Activated CD4-positive, alpha-beta T cell treated with anti-CD3 and anti-CD28 coated beads, Interleukin-2, amount 50 U/mL, for 16 hours (primary cell): Measurements from ENCODE around the gene USP14.

ENCODE experiments used
- DNase-seq: peaks from one replicate; pipeline ENCODE4 v3.0.0-alpha.2; 2020

The USP14 gene

DNA sequence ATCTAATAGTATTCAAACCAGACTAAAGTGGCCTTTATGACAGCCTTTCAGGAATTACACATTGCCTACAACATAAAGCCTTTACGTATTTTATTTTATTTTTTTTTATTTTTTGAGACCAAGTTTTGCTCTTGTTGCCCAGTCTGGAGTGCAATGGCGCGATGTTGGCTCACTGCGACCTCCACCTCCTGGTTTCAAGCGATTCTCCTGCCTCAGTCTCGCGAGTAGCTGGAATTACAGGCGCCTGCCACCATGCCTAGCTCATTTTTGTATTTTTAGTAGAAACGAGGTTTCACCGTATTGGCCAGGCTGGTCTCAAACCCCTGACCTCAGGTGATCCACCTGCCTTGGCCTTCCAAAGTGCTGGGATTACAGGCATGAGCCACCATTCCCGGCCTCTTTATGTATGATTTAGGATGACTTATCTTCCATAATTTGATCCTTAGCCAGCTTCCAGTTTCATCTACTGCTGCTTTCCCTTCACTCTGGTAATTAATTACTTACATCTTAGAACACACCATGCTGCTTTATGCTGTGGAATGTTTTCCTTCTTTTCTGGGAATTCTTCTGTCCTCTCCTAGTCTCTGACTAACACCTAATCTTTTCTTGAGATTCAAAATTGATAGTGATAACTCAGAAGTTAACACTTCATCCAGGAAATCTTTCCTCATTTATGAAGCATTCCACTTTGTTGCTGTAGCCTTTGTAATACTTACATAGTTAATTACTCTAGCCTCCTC, 2.6 kb downstream of the USP14 start:
- no peak for DNase-seq

DNA sequence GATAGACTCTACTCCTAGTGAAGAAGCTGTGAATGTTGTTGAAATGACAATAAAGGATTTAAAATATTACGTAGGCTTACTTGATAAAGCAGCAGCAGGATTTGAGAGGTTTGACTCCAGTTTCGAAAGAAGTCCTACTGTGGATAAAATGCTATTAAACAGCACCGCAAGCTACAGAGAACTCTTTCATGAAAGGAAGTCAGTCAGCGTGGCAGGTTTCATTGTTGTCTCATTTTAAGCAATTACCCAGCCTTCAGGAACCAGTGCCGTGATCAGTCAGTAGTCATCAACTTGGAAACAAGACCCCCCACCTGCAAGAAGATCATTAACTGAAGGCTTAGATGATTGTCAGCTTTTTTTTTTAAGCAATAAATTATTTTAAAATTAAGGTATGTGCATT, 14.0 kb downstream of the USP14 start:
- no peak for DNase-seq

DNA sequence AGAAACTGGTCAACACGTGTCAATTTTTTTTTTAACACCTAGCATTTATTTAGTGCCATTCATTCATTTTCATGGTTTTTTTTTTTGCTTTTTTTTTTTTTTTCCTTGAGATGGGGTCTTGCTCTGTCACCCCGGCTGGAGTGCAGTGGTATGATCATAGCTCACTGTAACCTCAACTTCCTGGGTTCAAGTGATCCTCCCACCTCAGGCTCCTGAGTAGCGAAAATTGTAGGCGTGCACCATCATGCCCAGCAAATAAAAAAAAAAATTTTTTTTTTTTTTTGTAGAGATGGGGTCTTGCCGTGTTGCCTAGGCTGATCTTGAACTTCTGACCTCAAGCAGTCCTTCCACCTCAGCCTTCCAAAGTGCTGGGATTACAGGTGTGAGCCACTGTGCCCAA, 21.1 kb downstream of the USP14 start:
- DNase-seq: no peak

DNA sequence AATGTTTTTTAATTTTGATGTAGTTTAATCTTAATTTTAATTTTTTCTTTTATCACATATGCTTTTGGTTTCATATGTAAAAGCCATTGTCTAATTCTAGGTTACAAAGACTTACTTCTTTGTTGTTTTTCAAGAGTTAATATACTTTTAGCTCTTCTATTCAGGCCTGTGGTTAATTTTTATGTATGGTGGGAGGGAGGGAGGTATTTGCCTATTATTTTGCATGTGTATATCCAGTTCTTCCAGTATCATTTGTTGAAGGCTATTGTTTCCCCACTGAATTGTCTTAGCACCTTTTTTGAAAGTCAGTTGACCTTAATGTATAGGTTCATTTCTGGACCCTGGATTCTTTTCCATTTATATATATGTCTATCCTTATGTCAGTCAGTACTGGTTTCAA, 23.4 kb downstream of the USP14 start:
- no peak for DNase-seq

DNA sequence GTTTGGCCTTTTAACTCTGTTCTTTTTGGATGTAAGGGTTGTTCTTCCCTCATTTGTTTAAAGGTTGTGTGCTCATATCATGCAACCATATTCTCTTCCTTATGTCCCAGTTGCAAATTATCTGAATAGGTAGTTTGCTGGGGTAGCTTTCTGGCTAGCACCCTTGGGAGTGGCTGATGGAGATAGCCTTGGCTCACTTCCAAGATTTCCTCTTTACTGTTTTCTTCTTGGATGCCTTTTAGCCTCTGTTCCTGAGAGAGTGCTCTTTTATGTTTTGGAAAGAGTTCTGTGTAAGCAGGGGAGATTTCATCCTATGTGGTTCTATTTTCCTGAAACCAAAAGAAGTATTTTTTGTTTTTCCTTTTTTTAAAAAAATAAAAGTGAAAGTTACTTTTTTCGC, 25.4 kb downstream of the USP14 start:
- no peak for DNase-seq

DNA sequence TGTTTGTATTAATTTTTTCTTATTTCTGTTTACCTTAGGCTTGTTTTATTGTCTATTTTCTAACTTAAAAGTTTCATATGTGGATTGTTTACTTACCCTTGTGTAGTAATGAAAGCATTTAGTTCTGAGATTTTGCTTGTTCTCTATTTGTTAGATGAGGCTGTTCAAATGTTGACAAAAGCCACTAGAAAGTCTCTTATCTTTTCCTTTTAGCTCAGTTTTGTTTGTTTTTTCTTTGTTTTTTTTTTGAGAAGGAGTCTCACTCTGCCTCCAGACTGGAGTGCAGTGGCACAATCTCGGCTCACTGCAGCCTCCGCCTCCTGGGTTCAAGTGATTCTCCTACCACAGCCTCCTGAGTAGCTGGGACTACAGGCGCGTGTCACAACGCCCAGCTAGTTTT, 30.9 kb downstream of the USP14 start:
- no peak for DNase-seq

DNA sequence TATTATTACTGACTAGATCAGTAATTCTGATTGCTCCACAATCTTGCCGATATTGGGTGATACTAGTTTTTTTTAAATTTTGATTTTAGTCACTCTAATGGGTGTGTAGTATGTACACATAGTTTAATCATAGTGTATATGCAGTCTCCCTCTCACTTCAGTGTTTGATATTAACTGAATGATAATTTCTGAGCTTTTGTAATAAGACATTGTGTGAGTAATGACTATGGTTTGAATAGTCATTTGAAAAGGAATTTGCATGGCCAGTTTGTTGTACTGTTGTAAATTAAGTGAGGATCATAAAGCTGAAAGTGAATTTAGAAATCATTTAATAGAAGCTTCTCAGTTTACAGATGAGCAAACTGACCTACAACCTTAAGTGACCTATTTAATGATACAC, 33.4 kb downstream of the USP14 start:
- no peak for DNase-seq

DNA sequence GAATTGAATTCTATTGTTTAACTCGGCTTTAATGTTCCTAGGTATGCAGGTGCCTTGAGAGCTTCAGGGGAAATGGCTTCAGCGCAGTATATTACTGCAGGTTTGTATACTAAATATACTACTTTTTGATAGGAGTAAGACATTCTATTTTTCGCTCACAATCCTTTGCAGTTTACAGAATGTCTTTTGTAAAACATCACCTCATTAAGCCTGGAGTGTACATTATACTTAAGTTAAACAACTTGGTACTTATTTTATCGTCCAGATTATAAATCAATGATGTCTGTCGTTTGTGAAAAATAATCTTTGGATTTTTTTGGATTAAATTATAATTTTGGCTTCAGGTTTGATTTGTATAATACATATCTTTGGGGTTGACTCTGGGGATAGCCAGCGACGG, 34.4 kb downstream of the USP14 start:
- no peak for DNase-seq

DNA sequence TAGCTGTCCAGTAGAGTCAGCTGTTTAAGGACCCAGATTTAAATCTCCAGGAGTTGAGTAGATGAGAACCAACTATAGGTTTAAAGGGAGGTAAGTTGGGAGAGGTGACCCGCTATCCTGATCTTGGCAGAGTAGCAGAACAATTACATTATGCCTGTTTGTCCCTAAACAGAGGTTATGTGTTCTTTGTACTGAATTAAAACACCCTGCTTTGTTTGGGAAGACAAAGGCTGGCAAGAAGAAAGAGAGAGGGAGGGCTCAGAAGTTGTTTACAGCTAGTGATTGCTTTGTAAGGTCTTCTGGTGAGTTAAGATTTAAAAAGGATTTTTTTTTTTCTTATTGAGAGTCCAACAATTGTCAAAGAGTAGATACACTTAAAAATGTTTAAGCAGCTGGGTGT, 37.3 kb downstream of the USP14 start:
- DNase-seq: no peak

DNA sequence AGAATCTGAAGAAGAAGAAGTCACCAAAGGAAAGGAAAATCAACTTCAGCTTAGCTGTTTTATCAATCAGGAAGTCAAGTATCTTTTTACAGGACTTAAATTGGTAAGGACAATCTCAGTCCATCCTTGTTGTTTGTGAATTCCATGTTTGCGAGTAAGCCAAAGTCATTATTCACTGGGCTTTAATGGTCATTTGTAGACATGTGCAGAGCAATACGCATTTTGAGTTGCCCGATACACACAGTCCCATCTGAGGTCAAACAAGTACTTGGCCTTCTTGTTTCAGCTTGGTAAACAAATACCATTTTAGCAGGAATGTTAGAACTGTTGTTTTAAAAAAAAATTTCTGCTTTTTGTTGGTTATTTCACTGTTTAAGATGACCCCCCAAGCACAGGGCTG, 40.9 kb downstream of the USP14 start:
- no peak for DNase-seq

DNA sequence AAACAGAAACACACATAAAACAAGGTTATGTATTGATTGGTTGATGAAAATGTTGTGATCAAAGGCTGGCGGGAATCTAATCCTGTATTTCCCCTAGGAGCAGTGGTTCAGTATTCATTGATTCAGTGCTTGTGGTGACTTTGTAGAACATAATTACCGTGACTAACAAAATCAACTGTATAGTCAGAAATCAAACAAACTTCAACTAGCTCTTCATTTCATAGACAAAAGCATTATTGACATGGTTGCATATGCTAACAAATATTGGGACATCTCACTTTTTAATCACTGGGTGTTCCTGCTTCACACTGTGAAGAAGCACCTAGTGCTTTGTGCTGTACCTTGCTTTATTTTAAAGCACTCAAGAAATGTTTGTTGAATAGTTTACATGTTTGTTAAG, 41.4 kb downstream of the USP14 start:
- DNase-seq: no peak

DNA sequence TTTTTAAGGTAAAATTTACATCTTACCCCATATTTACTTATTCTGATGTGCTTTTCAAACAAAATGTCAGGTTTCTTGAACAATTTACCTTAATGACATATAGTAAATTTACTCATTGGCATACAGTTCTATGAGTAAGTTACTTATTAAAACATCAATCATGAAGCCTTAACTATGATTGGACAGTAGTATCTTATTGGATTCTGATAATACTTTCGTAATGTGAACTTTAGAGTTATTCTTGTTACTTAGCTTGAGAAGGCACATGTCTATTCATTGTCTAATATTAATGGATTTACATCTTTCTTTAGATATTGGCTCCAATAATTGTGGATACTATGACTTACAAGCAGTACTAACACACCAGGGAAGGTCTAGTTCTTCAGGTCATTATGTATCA, 51.7 kb downstream of the USP14 start:
- DNase-seq: no peak

DNA sequence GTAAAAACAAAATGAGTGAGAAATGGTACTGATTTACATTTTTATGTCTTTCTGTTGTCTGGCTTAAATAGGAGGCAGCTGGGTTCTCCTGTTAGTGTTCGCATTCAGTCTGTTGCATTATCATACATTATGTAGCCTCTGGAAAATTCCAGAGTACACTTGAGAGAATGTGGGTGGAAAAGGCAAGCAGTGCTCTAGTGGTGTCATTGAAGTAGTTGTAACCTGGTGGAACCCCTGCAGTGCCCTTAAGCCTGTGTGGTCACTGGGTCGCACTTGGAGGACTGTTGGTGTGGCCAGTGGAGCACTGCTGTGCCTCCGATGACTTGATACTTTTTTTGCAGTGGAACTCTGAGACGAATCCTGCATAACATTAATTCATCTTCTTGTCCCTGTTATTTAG, 52.4 kb downstream of the USP14 start:
- DNase-seq: no peak

DNA sequence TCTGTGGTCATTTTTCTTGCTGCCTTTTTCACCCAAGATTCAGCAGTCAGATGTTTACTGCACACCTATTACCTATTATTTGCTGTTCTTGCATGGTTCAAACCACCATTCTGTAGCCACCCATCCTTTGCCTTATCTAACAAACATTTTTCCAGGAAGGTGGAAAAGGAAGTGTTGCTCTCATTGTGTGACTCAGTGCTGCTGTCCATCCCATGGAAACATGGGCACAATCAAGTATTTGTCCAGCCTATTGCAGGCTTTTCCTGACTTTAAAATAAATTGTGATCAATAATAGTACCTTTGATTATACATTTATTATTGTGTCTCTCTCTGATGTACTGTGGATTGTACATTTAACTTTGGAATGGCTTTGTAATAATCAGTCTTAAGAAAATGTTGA, 53.2 kb downstream of the USP14 start:
- DNase-seq: no peak

DNA sequence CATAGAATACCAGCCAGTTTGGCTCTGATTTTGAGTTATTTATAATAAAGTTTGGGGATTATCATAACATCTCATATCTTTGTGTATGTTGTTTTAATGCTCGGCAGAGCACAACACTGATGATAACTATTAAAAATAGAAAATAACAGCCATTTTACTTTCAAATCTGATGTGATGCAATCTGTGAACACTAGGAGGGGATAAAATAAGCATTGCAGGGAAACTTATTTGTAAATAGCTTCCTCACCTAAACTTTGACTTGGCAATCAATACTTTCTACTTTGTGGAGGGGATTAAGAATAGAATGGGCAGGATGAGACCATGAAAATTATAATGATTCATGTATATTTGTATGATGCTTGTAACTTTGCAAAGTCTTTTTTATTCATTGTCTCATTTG, 54.4 kb downstream of the USP14 start:
- no peak for DNase-seq

DNA sequence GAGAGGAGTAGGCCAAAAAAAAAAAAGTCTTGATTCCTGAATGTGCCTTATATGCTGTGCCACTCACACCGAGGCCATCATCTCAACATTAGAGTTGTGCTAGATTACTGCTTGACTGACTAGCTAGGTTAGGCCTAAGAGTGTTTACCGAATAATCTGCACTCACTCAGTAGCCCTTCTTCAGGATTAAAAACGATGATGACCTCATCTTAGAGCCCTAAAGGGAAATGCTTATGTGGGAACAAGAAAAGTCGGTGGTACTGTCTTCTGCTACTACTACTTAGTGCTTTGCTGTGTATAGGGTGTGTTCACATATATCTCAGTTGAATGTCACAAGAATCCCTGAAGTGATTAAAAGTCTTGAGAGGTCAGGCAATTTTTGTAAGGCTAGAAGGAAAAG, 55.1 kb downstream of the USP14 start:
- no peak for DNase-seq

DNA sequence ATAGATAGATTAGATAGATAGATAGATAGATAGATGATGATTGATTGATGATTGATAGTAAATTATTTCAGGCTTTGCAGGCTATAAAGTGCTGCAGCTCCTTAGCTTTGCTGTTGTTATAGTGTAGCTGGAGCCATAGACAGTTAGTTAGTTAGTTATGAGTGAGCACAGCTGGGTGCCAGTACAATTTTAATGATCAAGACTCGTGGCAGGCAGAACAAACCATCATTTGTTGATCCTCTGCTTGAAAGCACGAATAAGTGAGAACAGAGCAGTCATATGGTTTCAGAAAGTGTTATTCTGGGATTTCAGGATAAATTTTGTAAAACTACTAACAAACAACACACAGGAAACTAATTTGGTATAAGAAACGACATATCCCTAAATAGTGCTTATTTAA, 55.6 kb downstream of the USP14 start:
- no peak for DNase-seq

DNA sequence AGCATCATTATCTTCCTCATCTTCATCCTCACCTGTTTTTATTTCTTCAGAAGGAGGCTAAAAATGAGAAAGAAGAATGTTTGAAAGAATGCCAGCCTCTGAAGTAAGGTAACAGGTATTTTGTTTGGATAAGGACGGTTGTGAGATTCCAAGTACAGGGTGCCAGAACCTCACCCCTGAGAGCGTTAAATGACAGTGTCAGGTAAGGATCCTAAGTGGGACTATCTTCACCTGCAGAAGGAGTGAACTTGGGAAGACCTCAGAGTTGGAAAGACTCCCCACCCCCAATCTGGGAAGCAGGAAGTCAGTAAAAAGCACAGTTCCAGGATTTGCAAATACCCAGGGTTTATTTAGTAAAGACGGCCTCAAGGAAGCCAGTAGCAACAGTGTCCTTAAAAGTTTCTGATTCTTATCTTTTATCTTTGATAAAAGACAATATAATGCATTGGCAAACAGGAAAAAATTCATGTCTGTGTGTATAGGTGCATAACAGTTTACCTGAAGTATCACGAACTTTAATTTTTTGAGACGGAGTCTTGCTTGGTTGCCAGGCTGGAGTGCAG, 57.2 kb downstream of the USP14 start:
- no peak for DNase-seq

DNA sequence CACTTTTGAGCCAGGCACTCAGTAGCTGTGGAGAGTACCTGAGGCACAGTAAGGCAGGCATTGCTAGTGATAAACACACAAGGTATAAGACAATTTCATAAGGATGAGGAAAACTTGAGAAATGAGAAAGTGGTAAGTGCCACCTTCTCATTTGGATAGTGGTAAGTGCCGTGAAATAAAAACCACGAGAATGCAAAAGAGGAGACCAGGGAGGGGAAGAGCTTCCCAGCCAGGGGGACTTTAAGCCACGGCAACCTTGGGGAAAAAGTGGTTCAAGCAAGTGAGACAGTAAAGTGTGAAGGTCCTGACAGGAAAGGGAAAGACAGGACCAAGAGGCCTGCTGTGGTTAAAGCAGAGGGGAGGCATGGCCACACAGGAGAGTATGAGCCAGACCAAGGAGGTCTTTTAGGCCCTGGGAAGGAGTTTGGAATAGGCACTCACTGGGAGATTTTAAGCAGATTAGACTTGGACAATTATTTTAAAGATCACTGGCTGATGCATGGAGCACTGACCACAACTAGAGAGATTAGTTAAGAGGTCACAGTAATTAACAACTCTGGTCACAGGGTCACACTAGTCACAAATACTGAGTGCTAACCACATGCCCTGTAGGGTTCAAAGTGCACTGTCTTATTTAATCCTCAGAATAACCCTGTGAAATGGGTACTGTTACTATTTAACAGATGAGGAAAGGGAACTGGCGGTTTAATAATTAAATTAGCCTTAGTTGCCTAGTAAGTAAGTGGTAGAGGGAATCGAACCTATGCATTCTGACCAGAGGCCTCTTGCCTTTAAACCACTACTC, 59.4 kb downstream of the USP14 start:
- no peak for DNase-seq

DNA sequence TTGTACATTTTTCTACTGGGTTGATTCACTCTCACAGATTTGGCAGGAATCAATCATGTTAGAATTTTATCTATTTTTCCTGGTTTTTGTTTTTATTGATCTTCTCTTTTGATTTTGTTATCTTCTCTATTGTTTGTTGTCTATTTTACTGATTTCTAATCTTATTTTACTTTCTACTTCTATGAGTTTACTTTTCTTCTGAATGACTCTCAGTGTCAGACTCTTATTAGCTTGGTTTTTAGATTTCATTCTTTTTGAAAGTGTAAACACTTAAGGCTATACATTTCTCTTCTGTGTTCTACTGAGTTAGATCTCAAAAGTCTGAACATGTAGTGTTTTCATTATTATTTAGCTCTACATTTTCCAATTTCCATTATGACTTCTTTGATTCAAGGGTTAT, 62.4 kb downstream of the USP14 start:
- no peak for DNase-seq

DNA sequence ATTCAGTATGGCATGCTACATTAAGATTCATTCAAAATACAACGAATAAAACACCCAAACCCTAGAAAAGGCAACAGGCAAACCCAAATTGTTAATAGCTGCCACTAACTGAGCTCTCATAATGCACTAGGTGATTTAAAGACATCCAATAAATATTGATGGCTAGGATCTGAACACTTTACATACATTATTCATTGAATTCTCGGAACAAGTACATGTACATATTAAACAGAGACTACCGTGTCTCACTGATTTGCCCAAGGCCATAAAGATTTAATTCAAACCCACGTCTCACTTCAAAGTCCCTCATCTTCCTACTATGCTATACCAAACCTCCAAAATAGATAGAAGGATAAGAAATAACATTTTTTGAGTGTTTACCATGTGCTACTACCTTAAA, 67.4 kb downstream of the USP14 start:
- DNase-seq: no peak

DNA sequence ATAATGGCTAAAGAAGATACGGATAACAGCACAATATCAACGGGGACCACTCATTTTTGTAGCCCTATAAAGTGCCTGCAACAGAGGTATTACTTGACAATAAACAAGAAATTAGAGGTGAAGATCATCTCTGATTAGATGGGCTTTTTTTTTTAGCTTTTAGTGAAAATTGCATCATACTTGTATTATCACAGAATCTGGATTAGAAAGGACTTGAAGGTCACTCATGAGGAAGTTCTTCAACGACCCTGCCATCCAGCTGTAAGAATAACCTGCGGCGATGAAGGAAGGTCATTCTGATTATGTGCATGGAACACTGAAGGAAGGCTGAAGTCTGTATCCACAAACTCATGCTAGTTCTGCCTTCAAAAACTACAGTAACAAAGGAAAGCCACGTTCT, 69.0 kb downstream of the USP14 start:
- DNase-seq: no peak

DNA sequence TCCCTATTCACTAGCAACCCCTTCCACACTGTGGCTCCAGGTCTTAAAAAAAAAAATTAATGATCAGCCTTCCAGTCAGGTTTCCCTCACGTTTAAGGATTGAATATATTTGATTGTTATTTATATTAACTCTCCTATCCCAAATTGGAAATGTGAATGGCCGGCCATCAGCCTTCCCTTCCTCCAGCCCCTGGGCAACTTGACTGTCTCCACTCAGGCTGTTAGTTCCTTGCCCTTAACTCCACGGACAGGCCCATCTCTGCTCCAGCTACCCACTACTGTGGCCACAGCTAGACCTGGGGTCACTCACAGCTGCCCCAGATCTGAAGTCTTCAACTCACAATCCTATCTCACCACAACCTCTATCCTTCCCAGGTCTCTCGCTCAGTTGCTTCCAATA, 69.5 kb downstream of the USP14 start:
- no peak for DNase-seq

DNA sequence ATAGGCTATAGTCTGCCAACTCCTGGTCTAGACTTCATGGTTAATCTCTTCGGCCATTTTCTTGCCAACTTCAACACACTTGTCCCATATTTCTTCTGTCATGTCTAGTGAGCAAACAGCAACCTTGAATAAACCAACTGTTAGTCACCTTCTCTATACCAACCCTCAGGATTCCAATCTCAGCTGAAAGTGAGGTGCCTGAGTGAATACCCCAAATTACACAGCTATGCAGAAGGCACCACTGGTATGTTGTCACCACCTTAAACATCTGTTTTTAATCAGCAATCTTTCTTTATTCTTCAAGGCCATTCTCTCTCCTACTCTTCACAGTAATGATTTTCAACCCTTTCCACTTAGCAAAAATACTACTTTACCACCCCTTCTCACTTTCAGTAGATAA, 70.2 kb downstream of the USP14 start:
- DNase-seq: no peak

DNA sequence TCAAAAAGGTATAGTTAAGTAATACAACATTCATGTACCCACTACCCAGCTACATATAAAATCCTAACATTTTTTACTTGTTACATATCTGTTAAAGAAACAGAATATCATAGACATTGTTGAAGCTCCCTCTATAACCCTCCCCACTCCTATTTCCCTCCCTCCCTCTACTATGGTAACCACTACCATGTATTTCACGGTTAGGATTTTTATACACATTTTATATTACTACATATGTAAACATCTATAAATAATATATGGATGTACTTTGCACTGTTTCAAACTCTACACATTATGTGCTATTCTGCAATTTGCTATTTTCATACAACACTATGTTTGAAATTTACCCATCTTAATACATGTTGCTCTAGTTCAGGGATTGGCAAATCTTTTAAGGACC, 73.2 kb downstream of the USP14 start:
- DNase-seq: no peak
